Neural cell (in vitro differentiated cells): ENCODE results near the gene FHOD3.

Experiments
- EZH2 ChIP-seq: fragments of 200-600, 300-800 bp; shearing (Covaris generic), sonication (generic); IDR thresholded peaks from 2 replicates; pipeline ENCODE4 v1.6.1; 2014; ENCODE audit warnings: antibody characterized with exemption, low read length, borderline replicate concordance, mild to moderate bottlenecking; ENCODE audit not compliant: insufficient read depth, poor library complexity, severe bottlenecking
- MXI1 ChIP-seq: fragments of 450-650 bp; conservative IDR thresholded peaks from 2 replicates; pipeline ENCODE4 v1.6.1; 2014; ENCODE audit warnings: antibody characterized with exemption, mild to moderate bottlenecking; ENCODE audit not compliant: poor library complexity, severe bottlenecking
- POLR2AphosphoS5 ChIP-seq: IDR thresholded peaks from 2 replicates; pipeline ENCODE4 v1.6.1; 2012
- RAD21 ChIP-seq: fragments of 450-650 bp; conservative IDR thresholded peaks from 2 replicates; pipeline ENCODE4 v1.6.1; 2014; ENCODE audit warnings: antibody characterized with exemption, mild to moderate bottlenecking, moderate library complexity
- SMC3 ChIP-seq: fragments of 450-650 bp; conservative IDR thresholded peaks from 2 replicates; pipeline ENCODE4 v1.6.1; 2014; ENCODE audit warnings: antibody characterized with exemption, mild to moderate bottlenecking, moderate library complexity; ENCODE audit not compliant: poor library complexity
- TAF1 ChIP-seq: IDR thresholded peaks from 2 replicates; pipeline ENCODE4 v1.6.1; 2012; ENCODE audit warnings: low read depth
- TF ChIP-seq, protein P1 (sequence below): fragments of 450-650 bp; IDR thresholded peaks from 2 replicates; pipeline ENCODE4 v1.5.1; 2014; ENCODE audit warnings: antibody characterized with exemption, mild to moderate bottlenecking, moderate library complexity; ENCODE audit not compliant: poor library complexity, severe bottlenecking

DNA sequence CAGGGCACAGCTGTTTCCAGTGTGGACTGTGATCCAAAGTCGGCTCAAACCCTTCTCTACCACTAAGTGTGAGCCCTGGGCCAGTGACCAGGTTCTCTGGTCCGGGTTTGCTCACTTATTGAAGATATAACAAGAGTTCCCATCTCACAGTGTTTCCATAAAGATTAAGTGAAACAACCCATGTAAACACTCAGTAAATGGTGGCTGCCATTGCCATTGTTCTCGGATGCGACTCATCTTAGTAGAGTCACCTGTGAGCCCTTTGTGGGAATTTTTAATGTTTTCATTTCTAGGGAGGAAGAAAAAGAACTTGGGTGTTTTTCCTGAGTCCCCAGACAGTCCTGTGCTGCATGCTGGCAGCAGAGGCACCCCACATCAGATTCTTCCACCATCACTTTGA is 477.9 kb downstream of the FHOD3 start:
- no peak for TF ChIP-seq EZH2
- TF ChIP-seq, protein P1, sequence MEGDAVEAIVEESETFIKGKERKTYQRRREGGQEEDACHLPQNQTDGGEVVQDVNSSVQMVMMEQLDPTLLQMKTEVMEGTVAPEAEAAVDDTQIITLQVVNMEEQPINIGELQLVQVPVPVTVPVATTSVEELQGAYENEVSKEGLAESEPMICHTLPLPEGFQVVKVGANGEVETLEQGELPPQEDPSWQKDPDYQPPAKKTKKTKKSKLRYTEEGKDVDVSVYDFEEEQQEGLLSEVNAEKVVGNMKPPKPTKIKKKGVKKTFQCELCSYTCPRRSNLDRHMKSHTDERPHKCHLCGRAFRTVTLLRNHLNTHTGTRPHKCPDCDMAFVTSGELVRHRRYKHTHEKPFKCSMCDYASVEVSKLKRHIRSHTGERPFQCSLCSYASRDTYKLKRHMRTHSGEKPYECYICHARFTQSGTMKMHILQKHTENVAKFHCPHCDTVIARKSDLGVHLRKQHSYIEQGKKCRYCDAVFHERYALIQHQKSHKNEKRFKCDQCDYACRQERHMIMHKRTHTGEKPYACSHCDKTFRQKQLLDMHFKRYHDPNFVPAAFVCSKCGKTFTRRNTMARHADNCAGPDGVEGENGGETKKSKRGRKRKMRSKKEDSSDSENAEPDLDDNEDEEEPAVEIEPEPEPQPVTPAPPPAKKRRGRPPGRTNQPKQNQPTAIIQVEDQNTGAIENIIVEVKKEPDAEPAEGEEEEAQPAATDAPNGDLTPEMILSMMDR = no peak
- TF ChIP-seq RAD21 = no peak
- no peak for TF ChIP-seq MXI1
- no peak for TF ChIP-seq TAF1
- TF ChIP-seq POLR2AphosphoS5 = no peak
- no peak for TF ChIP-seq SMC3
